GM19099 (cell line): ENCODE results near the gene WSCD2.

Source experiments
- POLR2A ChIP-seq: IDR thresholded peaks from 3 replicates; pipeline ENCODE4 v1.6.1; 2011; ENCODE audit warnings: low read depth; ENCODE audit not compliant: insufficient read length; ENCODE audit errors: extremely low read depth

WSCD2 gene

GRCh38 chr12:108152170-108152538, 23.1 kb downstream of the WSCD2 start:
- TF ChIP-seq POLR2A, result no peak

- no peak for TF ChIP-seq POLR2A
These were observed 27.6 kb downstream of the WSCD2 start for GRCh38 chr12:108156717-108157116.

GRCh38 chr12:108157870-108158459, 28.9 kb downstream of the WSCD2 start:
- no peak for TF ChIP-seq POLR2A

DNA sequence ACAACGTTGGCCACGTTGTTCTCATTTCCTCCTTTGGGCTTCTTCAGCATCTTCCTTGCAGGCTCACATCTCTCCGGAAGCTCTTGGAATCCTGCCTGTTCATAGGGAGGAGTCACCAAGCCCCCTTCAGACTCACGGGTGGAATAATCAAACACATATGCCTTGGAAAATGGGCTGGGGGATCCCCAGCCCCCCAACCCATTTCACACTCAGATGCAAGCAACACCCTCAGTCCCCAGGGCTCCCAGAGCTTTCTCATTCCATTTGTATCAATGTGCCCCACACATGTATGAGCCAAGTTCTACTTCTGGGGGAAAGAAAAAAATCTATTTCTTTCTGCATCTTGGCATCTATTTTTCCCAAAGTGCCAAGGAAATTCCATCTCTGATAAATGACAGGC, 33.1 kb downstream of the WSCD2 start:
- TF ChIP-seq POLR2A, result no peak

- no peak for TF ChIP-seq POLR2A
These were observed 37.4 kb downstream of the WSCD2 start for GRCh38 chr12:108166505-108166904.

- no peak for TF ChIP-seq POLR2A
These were observed 38.9 kb downstream of the WSCD2 start for GRCh38 chr12:108167974-108168373.

GRCh38 chr12:108169708-108170107, 40.6 kb downstream of the WSCD2 start:
- TF ChIP-seq POLR2A, result no peak

GRCh38 chr12:108170164-108170563, 41.1 kb downstream of the WSCD2 start:
- TF ChIP-seq POLR2A, result no peak

DNA sequence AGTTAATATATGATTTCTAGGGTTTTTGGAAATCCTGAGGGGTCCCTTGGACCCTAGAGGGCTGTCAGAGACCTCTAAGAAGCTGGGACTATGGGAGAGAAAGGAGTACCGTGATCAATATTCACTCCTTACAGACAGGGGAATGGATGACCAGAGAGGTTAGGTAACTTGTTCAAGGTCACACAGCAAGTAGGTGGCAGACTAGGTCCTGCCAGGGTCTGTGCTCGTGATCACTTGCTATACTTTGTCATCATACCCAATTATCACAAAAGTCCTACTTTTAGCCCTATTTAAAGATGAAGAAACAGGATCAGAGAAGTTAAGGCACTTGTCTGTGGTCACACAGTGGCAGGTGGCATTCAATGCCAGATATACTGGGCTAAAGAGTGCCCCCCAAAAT, 42.9 kb downstream of the WSCD2 start:
- TF ChIP-seq POLR2A, result no peak

GRCh38 chr12:108173160-108173559, 44.1 kb downstream of the WSCD2 start:
- no peak for TF ChIP-seq POLR2A

- no peak for TF ChIP-seq POLR2A
These were observed 44.8 kb downstream of the WSCD2 start for GRCh38 chr12:108173892-108174291.

- no peak for TF ChIP-seq POLR2A
These were observed 45.6 kb downstream of the WSCD2 start for GRCh38 chr12:108174641-108175040.

GRCh38 chr12:108175310-108175709, 46.2 kb downstream of the WSCD2 start:
- TF ChIP-seq POLR2A, result no peak

GRCh38 chr12:108176292-108176691, 47.2 kb downstream of the WSCD2 start:
- TF ChIP-seq POLR2A, result no peak

- TF ChIP-seq POLR2A, result no peak
These were observed 48.0 kb downstream of the WSCD2 start for GRCh38 chr12:108177131-108177530.

DNA sequence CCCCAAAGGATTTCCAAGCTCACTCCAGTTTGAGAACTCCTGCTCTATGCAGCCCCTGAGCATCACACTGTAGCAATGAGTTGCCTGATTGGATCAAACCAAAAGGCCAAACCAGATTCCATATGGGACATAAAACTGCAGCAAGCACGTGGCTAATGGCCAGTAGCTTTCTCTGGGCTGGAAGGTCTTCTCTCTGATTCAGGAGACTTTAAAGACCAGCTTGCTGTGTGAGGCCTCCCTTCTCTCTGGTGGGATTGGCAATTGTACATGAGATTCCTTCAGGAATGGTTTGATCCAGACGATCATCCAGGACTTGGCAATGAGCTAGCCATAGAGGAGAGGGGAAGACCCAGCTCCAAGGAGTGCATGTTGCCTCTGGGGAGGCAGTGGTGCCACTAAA, 50.2 kb downstream of the WSCD2 start:
- TF ChIP-seq POLR2A, result no peak
